Activated CD4-positive, alpha-beta memory T cell treated with anti-CD3 and anti-CD28 coated beads for 36 hours (primary cell): ENCODE measurements around the gene SDHAF1. TPM values are rescaled to one million over a fixed set of nuclear protein-coding genes. Genes with fewer than 3 reads are reported as not detected.
"Not testable (repeated sequence)": the region's sequence is repeated elsewhere in the genome, so short reads cannot be mapped to it uniquely, and the experiment has no call there.

Source experiments
- CTCF ChIA-PET: fragments of 350-600 bp; sonication (Branson Sonifier 250); formaldehyde crosslinking; loops from one replicate; lab custom pipeline; 2021; ENCODE audit warnings: antibody characterized with exemption, inconsistent platforms; lab: Charles Lee
- POLR2A ChIA-PET: fragments of 350-600 bp; sonication (Branson Sonifier 250); formaldehyde crosslinking; loops from one replicate; lab custom pipeline; 2021; ENCODE audit warnings: antibody characterized with exemption; lab: Charles Lee
- DNase-seq: peaks from one replicate; pipeline ENCODE4 v3.0.0-alpha.2; 2020
- H3K27ac Mint-ChIP-seq: one replicate; pipeline ENCODE4 v1.8.0; 2021; ENCODE audit warnings: mixed read lengths
- H3K27me3 Mint-ChIP-seq: one replicate; pipeline ENCODE4 v1.8.0; 2021; ENCODE audit warnings: mixed read lengths
- H3K36me3 Mint-ChIP-seq: one replicate; pipeline ENCODE4 v1.8.0; 2021; ENCODE audit warnings: mixed read lengths
- H3K4me1 Mint-ChIP-seq: one replicate; pipeline ENCODE4 v1.8.0; 2021; ENCODE audit warnings: low read depth, mixed read lengths
- H3K4me3 Mint-ChIP-seq: one replicate; pipeline ENCODE4 v1.8.0; 2021; ENCODE audit warnings: mild to moderate bottlenecking, mixed read lengths
- H3K9me3 Mint-ChIP-seq: one replicate; pipeline ENCODE4 v1.8.0; 2021; ENCODE audit warnings: mixed read lengths
- intact Hi-C: fragments of 100-400 bp; cut with micrococcal nuclease; formaldehyde crosslinking; loops from one replicate; pipeline ENCODE4 v1.15.1; 2023
- total RNA-seq, 2 experiments: library from RNA; stranded (reverse); gene quantifications; one replicate each; pipeline ENCODE4 v1.2.3, GENCODE V29; 2021

The SDHAF1 gene
- total RNA-seq, 2 experiments from 2014 or later: 15.8 to 18.9 TPM

GRCh38 chr19:35966771-35967170, 28.2 kb upstream of the SDHAF1 start:
- Mint-ChIP-seq H3K9me3 (no peaks in the 10 kb centered on the region), H3K36me3 (no peaks in the 10 kb centered on the region), H3K27ac (no peak overlapping the region), H3K4me1 (peaks cover 5% of the 10 kb centered on the region), H3K27me3 (peaks cover 3% of the 10 kb centered on the region), H3K4me3 (no peak overlapping the region)
- CTCF ChIA-PET: no interaction called here
- intact Hi-C loops: no loop called here
- POLR2A ChIA-PET: no interaction called here
- DNase-seq: no peak

GRCh38 chr19:35973487-35973886, 21.5 kb upstream of the SDHAF1 start:
- intact Hi-C loops: no loop called here
- H3K4me1 Mint-ChIP-seq: peaks cover 5% of the 10 kb centered on the region
- H3K9me3 Mint-ChIP-seq: no peaks in the 10 kb centered on the region
- peaks cover 6% of the 10 kb centered on the region for H3K27me3 Mint-ChIP-seq
- H3K27ac Mint-ChIP-seq: no peak overlapping the region
- ChIA-PET CTCF (no interaction called here), POLR2A (no interaction called here)
- DNase-seq: no peak
- no peaks in the 10 kb centered on the region for H3K36me3 Mint-ChIP-seq
- no peak overlapping the region for H3K4me3 Mint-ChIP-seq

GRCh38 chr19:35975608-35976214, 19.3 kb upstream of the SDHAF1 start:
- peaks cover 15% of the 10 kb centered on the region for H3K27me3 Mint-ChIP-seq
- no peak overlapping the region for H3K4me3 Mint-ChIP-seq
- CTCF ChIA-PET: no interaction called here
- no peak for DNase-seq
- no peaks in the 10 kb centered on the region for H3K36me3 Mint-ChIP-seq
- no peaks in the 10 kb centered on the region for H3K9me3 Mint-ChIP-seq
- no peaks in the 10 kb centered on the region for H3K4me1 Mint-ChIP-seq
- no peak overlapping the region for H3K27ac Mint-ChIP-seq
- intact Hi-C loops: no loop called here
- POLR2A ChIA-PET: no interaction called here

- no peaks in the 10 kb centered on the region for H3K4me1 Mint-ChIP-seq
- H3K9me3 Mint-ChIP-seq: no peaks in the 10 kb centered on the region
- H3K4me3 Mint-ChIP-seq: no peak overlapping the region
- ChIA-PET CTCF (no interaction called here), POLR2A (no interaction called here)
- no peaks in the 10 kb centered on the region for H3K36me3 Mint-ChIP-seq
- no peak overlapping the region for H3K27ac Mint-ChIP-seq
- intact Hi-C loops: no loop called here
- peak; percentile 49 for DNase-seq
- peaks cover 20% of the 10 kb centered on the region for H3K27me3 Mint-ChIP-seq
These were observed 17.4 kb upstream of the SDHAF1 start for GRCh38 chr19:35977446-35978222.

GRCh38 chr19:35978271-35978670, 16.7 kb upstream of the SDHAF1 start:
- Mint-ChIP-seq H3K27me3 (peaks cover 25% of the 10 kb centered on the region), H3K36me3 (no peaks in the 10 kb centered on the region), H3K4me3 (no peak overlapping the region), H3K9me3 (no peaks in the 10 kb centered on the region), H3K27ac (no peak overlapping the region), H3K4me1 (no peaks in the 10 kb centered on the region)
- POLR2A ChIA-PET: no interaction called here
- intact Hi-C loops: no loop called here
- DNase-seq: no peak
- CTCF ChIA-PET: no interaction called here

- DNase-seq: no peak
- Mint-ChIP-seq H3K4me3 (no peak overlapping the region), H3K27me3 (peaks cover 28% of the 10 kb centered on the region), H3K27ac (no peak overlapping the region), H3K36me3 (no peaks in the 10 kb centered on the region), H3K4me1 (no peaks in the 10 kb centered on the region), H3K9me3 (no peaks in the 10 kb centered on the region)
- ChIA-PET POLR2A (no interaction called here), CTCF (no interaction called here)
- intact Hi-C loops: no loop called here
These were observed 16.1 kb upstream of the SDHAF1 start for GRCh38 chr19:35978832-35979365.

- DNase-seq, H3K36me3 Mint-ChIP-seq, H3K4me1 Mint-ChIP-seq, H3K4me3 Mint-ChIP-seq, H3K27ac Mint-ChIP-seq, POLR2A ChIA-PET, intact Hi-C loops, CTCF ChIA-PET, H3K9me3 Mint-ChIP-seq: not testable (repeated sequence)
- peaks cover 42% of the 10 kb centered on the region for H3K27me3 Mint-ChIP-seq
These were observed 14.0 kb upstream of the SDHAF1 start for GRCh38 chr19:35980997-35981396.

- no peaks in the 10 kb centered on the region for H3K9me3 Mint-ChIP-seq
- H3K27ac Mint-ChIP-seq: no peak overlapping the region
- no peak for DNase-seq
- intact Hi-C loops: no loop called here
- H3K4me3 Mint-ChIP-seq: no peak overlapping the region
- ChIA-PET POLR2A (no interaction called here), CTCF (no interaction called here)
- no peaks in the 10 kb centered on the region for H3K36me3 Mint-ChIP-seq
- peaks cover 47% of the 10 kb centered on the region for H3K27me3 Mint-ChIP-seq
- H3K4me1 Mint-ChIP-seq: peaks cover 3% of the 10 kb centered on the region
These were observed 11.8 kb upstream of the SDHAF1 start for GRCh38 chr19:35983177-35983576.

GRCh38 chr19:35986111-35986510, 8.9 kb upstream of the SDHAF1 start:
- Mint-ChIP-seq H3K27ac (no peak overlapping the region), H3K9me3 (peaks cover 5% of the 10 kb centered on the region), H3K36me3 (no peaks in the 10 kb centered on the region), H3K27me3 (peaks cover 41% of the 10 kb centered on the region), H3K4me1 (peaks cover 3% of the 10 kb centered on the region), H3K4me3 (no peak overlapping the region)
- ChIA-PET POLR2A (no interaction called here), CTCF (no interaction called here)
- intact Hi-C loops: no loop called here
- DNase-seq: no peak

- ChIA-PET CTCF (interaction anchor here (0.6 to 1.5 kb wide), 2 partner anchors 9 to 209 kb away, joined by 3 to 4 read pairs; no protein-coding TSS in a partner anchor), POLR2A (no interaction called here)
- Mint-ChIP-seq H3K36me3 (no peaks in the 10 kb centered on the region), H3K27me3 (peaks cover 41% of the 10 kb centered on the region), H3K27ac (no peak overlapping the region), H3K4me3 (peak overlapping the region; percentile 68), H3K4me1 (peaks cover 3% of the 10 kb centered on the region), H3K9me3 (peaks cover 5% of the 10 kb centered on the region)
- peak; percentile 31 for DNase-seq
- intact Hi-C loops: no loop called here
These were observed 8.1 kb upstream of the SDHAF1 start for GRCh38 chr19:35986664-35987570.

GRCh38 chr19:35987571-35987896, 7.5 kb upstream of the SDHAF1 start:
- H3K9me3 Mint-ChIP-seq: peaks cover 5% of the 10 kb centered on the region
- intact Hi-C loops: no loop called here
- H3K27me3 Mint-ChIP-seq: peaks cover 40% of the 10 kb centered on the region
- no peak for DNase-seq
- ChIA-PET CTCF (interaction anchor here (0.7 to 1.5 kb wide), 2 partner anchors 8 to 214 kb away, joined by 3 to 4 read pairs; no protein-coding TSS in a partner anchor), POLR2A (no interaction called here)
- H3K36me3 Mint-ChIP-seq: no peaks in the 10 kb centered on the region
- no peak overlapping the region for H3K27ac Mint-ChIP-seq
- no peak overlapping the region for H3K4me3 Mint-ChIP-seq
- H3K4me1 Mint-ChIP-seq: peaks cover 3% of the 10 kb centered on the region

- CTCF ChIA-PET: no interaction called here
These were observed 6.2 kb upstream of the SDHAF1 start for GRCh38 chr19:35988824-35989223.

More at GRCh38 chr19:35988824-35989223, 6.2 kb upstream of the SDHAF1 start:
- Mint-ChIP-seq H3K9me3 (peaks cover 5% of the 10 kb centered on the region), H3K4me3 (no peak overlapping the region), H3K27ac (no peak overlapping the region), H3K27me3 (peaks cover 32% of the 10 kb centered on the region), H3K36me3 (no peaks in the 10 kb centered on the region), H3K4me1 (peaks cover 3% of the 10 kb centered on the region)
- intact Hi-C loops: no loop called here
- DNase-seq: no peak
- POLR2A ChIA-PET: no interaction called here
